Keratinocyte (primary cell): ENCODE results near the gene ZMIZ1.

ENCODE experiments used
- CTCF ChIP-seq, 3 experiments: IDR thresholded peaks in 1 of 3; conservative IDR thresholded peaks in 1 of 3; optimal IDR thresholded peaks in 1 of 3; 2 replicates in 2 of 3; 3 replicates in 1 of 3; pipeline versions ENCODE3 to v1.5.1; 2011; ENCODE audit warnings: low read length in 3 of 3, mild to moderate bottlenecking in 3 of 3, moderate library complexity in 2 of 3, control low read depth in 1 of 3, inconsistent platforms in 1 of 3; ENCODE audit not compliant: insufficient read depth in 2 of 3; ENCODE audit errors: extremely low read depth in 1 of 3
- EZH2 ChIP-seq: IDR thresholded peaks from one replicate; pipeline ENCODE4 v1.6.1; 2012; ENCODE audit warnings: inconsistent platforms, mild to moderate bottlenecking, low read length, moderate library complexity

GRCh38 chr10:79155301-79156081, 86.7 kb downstream of the ZMIZ1 start:
- TF ChIP-seq CTCF (optimal IDR thresholded peaks at IDR 0.05 in 1 of 3, IDR thresholded peaks at IDR 0.05 in 1 of 3, conservative IDR thresholded peaks at IDR 0.05 in 1 of 3; ENCODE audit: extremely low read depth in 1 of 3, insufficient read depth in 2 of 3, low read length in 3 of 3) (no peak), EZH2 (no peak)
